ENCODE measurements around the gene MGRN1.

The MGRN1 gene

GRCh38 chr16:4594433-4595410 lies 29.9 kb upstream of the MGRN1 start:
- TF ChIP-seq CTCF (conservative IDR thresholded peaks at IDR 0.05; ENCODE audit: low read depth, low read length) = no peak
- H3K4me3 ChIP-seq (ENCODE audit: low read depth, low read length) = no peak overlapping the region
- DNase-seq (ENCODE audit: low read depth) = no peak

GRCh38 chr16:4597174-4597573 lies 27.5 kb upstream of the MGRN1 start:
- DNase-seq (ENCODE audit: low read depth) = no peak
- TF ChIP-seq CTCF (conservative IDR thresholded peaks at IDR 0.05; ENCODE audit: low read depth, low read length) = no peak
- H3K4me3 ChIP-seq (ENCODE audit: low read depth, low read length) = no peak overlapping the region

- no peak for TF ChIP-seq CTCF (conservative IDR thresholded peaks at IDR 0.05; ENCODE audit: low read depth, low read length)
- H3K4me3 ChIP-seq (ENCODE audit: low read depth, low read length) = no peak overlapping the region
- DNase-seq (ENCODE audit: low read depth) = no peak
These were observed 25.6 kb upstream of the MGRN1 start for GRCh38 chr16:4599037-4599436.

DNA sequence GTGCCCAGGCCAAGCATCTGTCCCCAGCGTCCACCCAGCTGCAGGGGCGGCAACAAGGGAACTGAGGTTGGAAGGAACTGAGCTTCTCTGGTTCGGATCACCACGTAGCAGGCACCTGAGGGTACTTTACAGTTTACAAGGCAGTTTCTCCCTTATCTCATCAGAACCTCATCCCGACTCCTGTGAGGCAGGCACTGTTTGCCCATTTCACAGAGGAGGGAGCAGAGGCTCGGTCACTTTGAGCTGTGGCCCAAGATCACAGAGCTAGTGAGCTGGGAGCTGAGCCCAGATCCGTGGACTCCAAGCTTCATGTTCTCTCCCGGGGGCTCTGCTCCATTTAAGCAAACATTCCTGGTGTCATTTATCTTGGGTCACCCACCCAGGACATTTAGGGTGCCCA lies 25.1 kb upstream of the MGRN1 start:
- TF ChIP-seq CTCF (conservative IDR thresholded peaks at IDR 0.05; ENCODE audit: low read depth, low read length) = no peak
- DNase-seq (ENCODE audit: low read depth) = no peak
- H3K4me3 ChIP-seq (ENCODE audit: low read depth, low read length) = no peak overlapping the region

DNA sequence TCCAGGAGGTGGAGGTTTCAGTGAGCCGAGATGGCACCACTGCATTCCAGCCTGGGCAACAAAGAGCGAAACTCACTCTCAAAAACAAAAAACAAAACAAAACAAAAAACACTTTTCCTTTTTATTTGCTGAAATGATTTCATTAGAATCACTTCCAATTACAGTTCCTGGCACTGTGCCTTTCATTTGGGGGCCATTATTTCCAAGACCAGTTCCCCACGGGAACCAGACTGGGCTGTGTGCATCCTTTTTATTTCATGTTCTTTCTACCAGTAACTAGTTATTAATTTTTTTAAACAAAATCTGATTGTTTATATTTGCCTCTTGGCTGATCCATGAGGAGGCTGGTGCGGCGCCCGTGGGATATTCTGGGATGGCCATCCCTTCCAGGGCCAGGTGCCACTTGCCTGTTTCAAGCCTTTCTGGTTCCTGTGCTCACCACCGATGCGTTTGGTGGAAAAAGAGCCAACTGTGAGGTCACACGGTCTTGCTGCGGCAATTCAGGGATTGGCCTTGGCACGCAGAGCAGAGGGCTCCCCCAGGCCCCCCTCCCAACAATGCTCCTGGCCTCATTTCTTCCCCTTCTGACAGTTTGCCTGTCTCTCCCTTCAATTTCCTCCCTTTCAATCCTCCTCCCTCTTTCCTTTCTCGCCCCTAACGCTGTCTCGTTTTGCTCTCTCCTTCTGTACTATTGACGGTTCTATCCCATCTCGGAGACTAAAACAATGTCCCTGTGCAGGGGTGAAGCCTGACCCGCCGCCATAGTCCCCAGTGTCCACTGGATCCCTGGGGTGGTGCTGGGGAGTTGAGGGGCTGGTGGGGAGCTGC lies 23.4 kb upstream of the MGRN1 start:
- no peak overlapping the region for H3K4me3 ChIP-seq (ENCODE audit: low read depth, low read length)
- no peak for TF ChIP-seq CTCF (conservative IDR thresholded peaks at IDR 0.05; ENCODE audit: low read depth, low read length)
- DNase-seq (ENCODE audit: low read depth) = no peak

DNA sequence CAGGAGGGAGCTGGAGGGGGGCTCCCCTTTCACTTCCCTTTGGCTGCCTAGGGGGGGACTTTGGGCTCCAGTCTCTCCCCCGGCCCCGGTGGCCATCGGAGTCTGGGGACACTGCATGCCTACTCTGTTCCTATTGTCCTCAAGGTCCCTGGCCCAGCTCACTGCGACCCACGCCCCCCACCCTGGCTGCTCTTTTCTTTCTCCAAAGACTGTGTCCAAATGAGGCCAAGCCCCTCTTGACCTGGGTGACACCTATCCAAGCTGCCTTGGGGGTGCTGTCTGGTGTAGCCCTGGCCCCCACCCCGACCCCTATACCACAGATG lies 22.8 kb upstream of the MGRN1 start:
- no peak for DNase-seq (ENCODE audit: low read depth)
- no peak for TF ChIP-seq CTCF (conservative IDR thresholded peaks at IDR 0.05; ENCODE audit: low read depth, low read length)
- no peak overlapping the region for H3K4me3 ChIP-seq (ENCODE audit: low read depth, low read length)
